Measurements from ENCODE around the gene NMNAT2. TPM values are rescaled to one million over a fixed set of nuclear protein-coding genes. Genes with fewer than 3 reads are reported as not detected.
"Not testable (repeated sequence)": the region's sequence is repeated elsewhere in the genome, so short reads cannot be mapped to it uniquely, and the experiment has no call there.

Gene NMNAT2
- total RNA-seq, 1 donor from 2014 or later, result 0.62 TPM

GRCh38 chr1:183407961-183408360, 10.2 kb downstream of the NMNAT2 start:
- DNase-seq (no peak), ATAC-seq (no peak)
- no peak for TF ChIP-seq CTCF (IDR thresholded peaks at IDR 0.05)
- H3K27ac ChIP-seq, result no peak overlapping the region
- H3K9me3 ChIP-seq, result no peaks in the 10 kb centered on the region
- no peaks in the 10 kb centered on the region for H3K27me3 ChIP-seq (ENCODE audit: low read depth)
- no peak overlapping the region for H3K4me3 ChIP-seq
- intact Hi-C loops (cut with DNase I), result no loop called here
- H3K4me1 ChIP-seq, result no peaks in the 10 kb centered on the region
- no peaks in the 10 kb centered on the region for H3K36me3 ChIP-seq

GRCh38 chr1:183407474-183407873, 10.7 kb downstream of the NMNAT2 start:
- intact Hi-C loops (cut with DNase I), result no loop called here
- no peak overlapping the region for H3K4me3 ChIP-seq
- TF ChIP-seq CTCF (IDR thresholded peaks at IDR 0.05), result no peak
- no peaks in the 10 kb centered on the region for H3K4me1 ChIP-seq
- ATAC-seq, result no peak
- no peak for DNase-seq
- H3K36me3 ChIP-seq, result no peaks in the 10 kb centered on the region
- H3K27me3 ChIP-seq (ENCODE audit: low read depth), result no peaks in the 10 kb centered on the region
- no peak overlapping the region for H3K27ac ChIP-seq
- no peaks in the 10 kb centered on the region for H3K9me3 ChIP-seq

- DNase-seq (no peak), ATAC-seq (no peak)
- Histone ChIP-seq H3K9me3 (no peaks in the 10 kb centered on the region), H3K36me3 (no peaks in the 10 kb centered on the region), H3K27ac (no peak overlapping the region), H3K27me3 (ENCODE audit: low read depth) (no peaks in the 10 kb centered on the region), H3K4me3 (no peak overlapping the region), H3K4me1 (no peaks in the 10 kb centered on the region)
- TF ChIP-seq CTCF (IDR thresholded peaks at IDR 0.05), result no peak
- intact Hi-C loops (cut with DNase I), result no loop called here
Measured at GRCh38 chr1:183404476-183404875, 13.7 kb downstream of the NMNAT2 start.

GRCh38 chr1:183403498-183403897, 14.7 kb downstream of the NMNAT2 start:
- Histone ChIP-seq H3K4me1 (no peaks in the 10 kb centered on the region), H3K9me3 (no peaks in the 10 kb centered on the region), H3K27ac (no peak overlapping the region), H3K27me3 (ENCODE audit: low read depth) (no peaks in the 10 kb centered on the region), H3K4me3 (no peak overlapping the region), H3K36me3 (no peaks in the 10 kb centered on the region)
- DNase-seq, result no peak
- intact Hi-C loops (cut with DNase I), result no loop called here
- ATAC-seq, result no peak
- no peak for TF ChIP-seq CTCF (IDR thresholded peaks at IDR 0.05)

- H3K27ac ChIP-seq; H3K27me3 ChIP-seq (ENCODE audit: low read depth); intact Hi-C loops (cut with DNase I); H3K36me3 ChIP-seq; H3K4me1 ChIP-seq; H3K4me3 ChIP-seq; ATAC-seq; DNase-seq; H3K9me3 ChIP-seq: not testable (repeated sequence)
Measured at GRCh38 chr1:183401565-183401964, 16.6 kb downstream of the NMNAT2 start.

- H3K4me1 ChIP-seq, result no peaks in the 10 kb centered on the region
- H3K27ac ChIP-seq, result no peak overlapping the region
- no peak overlapping the region for H3K4me3 ChIP-seq
- DNase-seq (no peak), ATAC-seq (no peak)
- no peaks in the 10 kb centered on the region for H3K27me3 ChIP-seq (ENCODE audit: low read depth)
- H3K36me3 ChIP-seq, result no peaks in the 10 kb centered on the region
- intact Hi-C loops (cut with DNase I), result no loop called here
- TF ChIP-seq CTCF (IDR thresholded peaks at IDR 0.05), result no peak
- H3K9me3 ChIP-seq, result no peaks in the 10 kb centered on the region
Measured at GRCh38 chr1:183394435-183394834, 23.7 kb downstream of the NMNAT2 start.

Data from lower lobe of right lung (tissue), 2 donors.